Measurements from ENCODE around the gene PLA2G4F.

GRCh38 chr15:42199126-42199525, 42.7 kb upstream of the PLA2G4F start:
- TF ChIP-seq POLR2A (IDR thresholded peaks at IDR 0.05) = no peak
- TF ChIP-seq CTCF (IDR thresholded peaks at IDR 0.05) = no peak
